Forelimb muscle (tissue), 1 donor: Measurements from ENCODE around the gene ARMC12. TPM values are rescaled to one million over a fixed set of nuclear protein-coding genes. Genes with fewer than 3 reads are reported as not detected.
A peak's percentile ranks its signal among the peaks of the same experiment; 100 is the strongest.

Experiments used
- DNase-seq: peaks from one replicate; pipeline ENCODE4 v3.0.0-alpha.2; 2013; ENCODE audit warnings: low read depth
- polyA plus RNA-seq: library from polyadenylated mRNA; unstranded; fragments of 120-200 nt; gene quantifications from one replicate; pipeline ENCODE4 v1.2.1, GENCODE V29; 2013; ENCODE audit not compliant: insufficient read length

Gene ARMC12
- polyA plus RNA-seq, 1 donor, result 0.96 TPM

GRCh38 chr6:35718375-35718736 is 18.5 kb upstream of the ARMC12 start:
- DNase-seq, result no peak

- no peak for DNase-seq
Measured at GRCh38 chr6:35718911-35719381, 17.9 kb upstream of the ARMC12 start.

GRCh38 chr6:35719404-35719829 is 17.4 kb upstream of the ARMC12 start:
- DNase-seq, result no peak

- DNase-seq, result no peak
Measured at GRCh38 chr6:35719830-35720733, 16.8 kb upstream of the ARMC12 start.

GRCh38 chr6:35722121-35722761 is 14.6 kb upstream of the ARMC12 start:
- no peak for DNase-seq

GRCh38 chr6:35723587-35723986 is 13.2 kb upstream of the ARMC12 start:
- DNase-seq, result no peak

GRCh38 chr6:35724059-35724458 is 12.8 kb upstream of the ARMC12 start:
- no peak for DNase-seq

GRCh38 chr6:35724471-35724870 is 12.4 kb upstream of the ARMC12 start:
- no peak for DNase-seq

- no peak for DNase-seq
Measured at GRCh38 chr6:35725081-35725708, 11.6 kb upstream of the ARMC12 start.

GRCh38 chr6:35725721-35726438 is 11.0 kb upstream of the ARMC12 start:
- DNase-seq, result no peak

- no peak for DNase-seq
Measured at GRCh38 chr6:35727231-35727934, 9.4 kb upstream of the ARMC12 start.

- DNase-seq, result peak; percentile 62
Measured at GRCh38 chr6:35727935-35728682, 8.7 kb upstream of the ARMC12 start.

- no peak for DNase-seq
Measured at GRCh38 chr6:35728683-35729678, 7.9 kb upstream of the ARMC12 start.

GRCh38 chr6:35729722-35730121 is 7.1 kb upstream of the ARMC12 start:
- DNase-seq, result no peak

GRCh38 chr6:35730745-35731413 is 6.0 kb upstream of the ARMC12 start:
- no peak for DNase-seq

- DNase-seq, result no peak
Measured at GRCh38 chr6:35731414-35731735, 5.5 kb upstream of the ARMC12 start.

- DNase-seq, result peak; percentile 81
Measured at GRCh38 chr6:35731736-35732532, 4.9 kb upstream of the ARMC12 start.

- no peak for DNase-seq
Measured at GRCh38 chr6:35733633-35734032, 3.2 kb upstream of the ARMC12 start.
